Left lung (tissue), 10 donors: ENCODE data around the gene CAPN5. TPM values are rescaled to one million over a fixed set of nuclear protein-coding genes. Genes with fewer than 3 reads are reported as not detected.

Experiments used
- ATAC-seq: fragments of 200-7000 bp; cut with Tn5 transposase; one replicate; pipeline ENCODE4 v1.9.1; 2020; ENCODE audit warnings: moderate library complexity
- DNase-seq, 4 donors: peaks; one replicate each; pipeline ENCODE4 v3.0.0-alpha.2; 2013 to 2020
- H3K27ac ChIP-seq, 2 donors: fragments of 200-600 bp; sonication (generic) in 1 of 2; one replicate each; pipeline versions ENCODE4 v1.5.0 to v1.8.0; 2020 to 2021
- H3K27me3 ChIP-seq, 2 donors: fragments of 200-600 bp; sonication (generic) in 1 of 2; one replicate each; pipeline versions ENCODE4 v1.5.0 to v1.8.0; 2020 to 2021
- H3K36me3 ChIP-seq, 2 donors: fragments of 200-600 bp; sonication (generic) in 1 of 2; one replicate each; pipeline versions ENCODE4 v1.5.0 to v1.8.0; 2020 to 2021
- H3K4me1 ChIP-seq, 2 donors: fragments of 200-600 bp; one replicate each; pipeline ENCODE4 v1.8.0; 2021
- H3K4me3 ChIP-seq, 2 donors: fragments of 200-600 bp; sonication (generic) in 1 of 2; one replicate each; pipeline versions ENCODE4 v1.5.0 to v1.8.0; 2020 to 2021; ENCODE audit warnings: mild to moderate bottlenecking in 1 of 2
- H3K9me3 ChIP-seq, 2 donors: fragments of 200-600 bp; sonication (generic) in 1 of 2; one replicate each; pipeline versions ENCODE4 v1.5.0 to v1.8.0; 2020 to 2021
- CTCF ChIP-seq, 2 donors: fragments of 200-600 bp; sonication (generic) in 1 of 2; IDR thresholded peaks; one replicate each; pipeline versions ENCODE4 v1.5.0 to v1.8.0; 2021; ENCODE audit warnings: antibody characterized with exemption in 2 of 2
- intact Hi-C, 2 donors: fragments of 100-400 bp; cut with DNase I; formaldehyde crosslinking; loops; one replicate each; pipeline versions ENCODE4 v1.11.2 to v1.14.2; 2022
- polyA plus RNA-seq, 6 donors: library from polyadenylated mRNA; unstranded; fragments of 120-200 nt; gene quantifications; one replicate each; pipeline ENCODE4 v1.2.1, GENCODE V29; 2013; ENCODE audit not compliant: insufficient read length in 6 of 6
- total RNA-seq, 2 donors: library from RNA; stranded (reverse); fragmentation: NEBNext Ultra II Directional; extraction: Animal tissue kit (Norgen Biotek cat#: 25700); gene quantifications; one replicate each; pipeline ENCODE4 v1.2.1, GENCODE V29; 2021
- donor health status: DM: no; HTN: yes; CAD: no.
- donor health status: DM: no; HTN: no; CAD: no.

Gene CAPN5
- total and polyA plus RNA-seq, 8 donors, result 11.7 to 32.9 (median 24.8) TPM

DNA sequence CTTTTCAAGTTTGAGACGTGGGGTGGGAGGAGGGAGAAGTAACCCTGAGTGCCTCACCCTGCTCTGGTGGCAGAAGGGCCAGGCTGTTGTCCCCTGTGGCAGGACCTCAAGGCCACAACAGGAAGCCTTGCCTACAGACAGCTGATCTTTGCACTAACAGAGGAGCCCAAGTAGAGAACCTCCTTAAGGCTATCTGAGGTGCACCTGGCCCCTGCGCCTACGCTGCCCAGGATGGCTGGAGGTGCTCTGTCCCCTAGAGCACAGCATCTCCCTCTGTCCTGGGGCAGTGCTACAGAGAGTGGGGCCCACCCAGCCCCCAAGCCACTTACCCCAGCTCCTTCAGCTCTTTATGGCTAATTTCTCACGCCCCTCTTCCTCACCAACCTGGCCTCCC, 88.3 kb downstream of the CAPN5 start:
- Histone ChIP-seq H3K9me3 (no peaks in the 10 kb centered on the region), H3K27ac (no peak overlapping the region), H3K4me1 (no peaks in the 10 kb centered on the region), H3K4me3 (no peak overlapping the region), H3K27me3 (no peaks in the 10 kb centered on the region), H3K36me3 (no peaks in the 10 kb centered on the region)
- intact Hi-C loops, result no loop called here
- ATAC-seq, result no peak
- TF ChIP-seq CTCF (IDR thresholded peaks at IDR 0.05), result no peak
- DNase-seq, result peak in 1 of 4 donors; percentile 29

GRCh38 chr11:77155556-77156130, 88.9 kb downstream of the CAPN5 start:
- H3K36me3 ChIP-seq, result no peaks in the 10 kb centered on the region
- ATAC-seq (no peak), DNase-seq (peak in 1 of 4 donors; percentile 54)
- no peak for TF ChIP-seq CTCF (IDR thresholded peaks at IDR 0.05)
- intact Hi-C loops, result no loop called here
- no peaks in the 10 kb centered on the region for H3K27me3 ChIP-seq
- no peak overlapping the region for H3K27ac ChIP-seq
- no peak overlapping the region for H3K4me3 ChIP-seq
- no peaks in the 10 kb centered on the region for H3K9me3 ChIP-seq
- H3K4me1 ChIP-seq, result no peaks in the 10 kb centered on the region

- Histone ChIP-seq H3K4me3 (no peak overlapping the region), H3K9me3 (no peaks in the 10 kb centered on the region), H3K27ac (no peak overlapping the region), H3K36me3 (no peaks in the 10 kb centered on the region), H3K4me1 (no peaks in the 10 kb centered on the region), H3K27me3 (no peaks in the 10 kb centered on the region)
- DNase-seq, result peak in 1 of 4 donors; percentile 61
- intact Hi-C loops, result no loop called here
- no peak for ATAC-seq
- TF ChIP-seq CTCF (IDR thresholded peaks at IDR 0.05), result no peak
These were observed 89.8 kb downstream of the CAPN5 start for GRCh38 chr11:77156396-77157195.

DNA sequence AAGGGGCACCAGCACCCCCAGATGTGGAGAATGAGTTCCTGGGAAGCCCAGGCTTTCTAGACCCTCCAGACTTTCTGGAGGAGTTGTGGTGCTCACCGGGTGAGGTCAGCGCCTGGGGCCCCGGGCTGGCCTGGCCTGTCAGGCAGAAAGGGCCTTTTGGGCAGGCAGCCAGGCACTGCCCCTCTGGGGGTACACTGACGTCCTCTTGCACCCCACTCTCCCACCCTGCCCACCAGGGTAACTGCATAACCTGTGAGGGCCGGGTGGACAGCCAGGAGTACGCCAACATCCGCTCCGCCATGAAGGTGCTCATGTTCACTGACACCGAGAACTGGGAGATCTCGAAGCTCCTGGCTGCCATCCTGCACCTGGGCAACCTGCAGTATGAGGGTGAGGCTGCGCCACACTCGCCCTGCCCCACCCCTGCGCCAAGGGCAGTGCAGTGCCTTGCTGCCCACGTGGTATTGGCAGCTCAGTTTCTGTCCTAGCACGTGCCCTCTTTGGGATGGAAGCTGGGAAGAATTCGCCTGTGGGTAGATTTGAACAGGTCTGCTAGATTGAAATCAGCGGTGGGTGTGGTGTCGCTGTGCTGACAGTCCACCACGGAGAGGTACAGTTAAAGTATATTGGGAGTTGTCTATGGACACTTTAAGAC, 91.4 kb downstream of the CAPN5 start:
- Histone ChIP-seq H3K4me1 (no peaks in the 10 kb centered on the region), H3K36me3 (no peaks in the 10 kb centered on the region), H3K9me3 (no peaks in the 10 kb centered on the region), H3K4me3 (no peak overlapping the region), H3K27me3 (no peaks in the 10 kb centered on the region), H3K27ac (no peak overlapping the region)
- no peak for TF ChIP-seq CTCF (IDR thresholded peaks at IDR 0.05)
- peak in 1 of 4 donors; percentile 55 for DNase-seq
- ATAC-seq, result no peak
- intact Hi-C loops, result no loop called here
